GM10266 (cell line): ENCODE measurements around the gene CLIC4.

ENCODE experiments used
- DNase-seq: peaks from one replicate; pipeline ENCODE4 v3.0.0; 2012; ENCODE audit errors: extremely low spot score
- CTCF ChIP-seq: IDR thresholded peaks from 2 replicates; pipeline ENCODE4 v1.5.1; 2012; ENCODE audit warnings: mild to moderate bottlenecking, low read depth; ENCODE audit not compliant: control insufficient read depth, insufficient read depth; ENCODE audit errors: missing control alignments

The CLIC4 gene

GRCh38 chr1:24861821-24862727, 116.8 kb downstream of the CLIC4 start:
- no peak for DNase-seq
- TF ChIP-seq CTCF = no peak

GRCh38 chr1:24862775-24863483, 117.7 kb downstream of the CLIC4 start:
- no peak for TF ChIP-seq CTCF
- no peak for DNase-seq

GRCh38 chr1:24864370-24864777, 119.1 kb downstream of the CLIC4 start:
- TF ChIP-seq CTCF = no peak
- no peak for DNase-seq

GRCh38 chr1:24865168-24865567, 119.9 kb downstream of the CLIC4 start:
- no peak for DNase-seq
- TF ChIP-seq CTCF = no peak

- TF ChIP-seq CTCF = no peak
Measured at GRCh38 chr1:24865587-24865986, 120.3 kb downstream of the CLIC4 start.

GRCh38 chr1:24866211-24867083, 121.2 kb downstream of the CLIC4 start:
- DNase-seq = no peak
- no peak for TF ChIP-seq CTCF

More at GRCh38 chr1:24865587-24865986, 120.3 kb downstream of the CLIC4 start:
- no peak for DNase-seq
